GM21528 (cell line): ENCODE results near the gene MARCHF9.
"Not testable (repeated sequence)": the region's sequence is repeated elsewhere in the genome, so short reads cannot be mapped to it uniquely, and the experiment has no call there.

Source experiments
- ATAC-seq: cut with Tn5 transposase; IDR thresholded peaks from one replicate; pipeline ENCODE4 v1.9.1; 2021; ENCODE audit warnings: mild to moderate bottlenecking, moderate library complexity; ENCODE audit not compliant: unreplicated experiment, low FRiP score

MARCHF9 gene

DNA sequence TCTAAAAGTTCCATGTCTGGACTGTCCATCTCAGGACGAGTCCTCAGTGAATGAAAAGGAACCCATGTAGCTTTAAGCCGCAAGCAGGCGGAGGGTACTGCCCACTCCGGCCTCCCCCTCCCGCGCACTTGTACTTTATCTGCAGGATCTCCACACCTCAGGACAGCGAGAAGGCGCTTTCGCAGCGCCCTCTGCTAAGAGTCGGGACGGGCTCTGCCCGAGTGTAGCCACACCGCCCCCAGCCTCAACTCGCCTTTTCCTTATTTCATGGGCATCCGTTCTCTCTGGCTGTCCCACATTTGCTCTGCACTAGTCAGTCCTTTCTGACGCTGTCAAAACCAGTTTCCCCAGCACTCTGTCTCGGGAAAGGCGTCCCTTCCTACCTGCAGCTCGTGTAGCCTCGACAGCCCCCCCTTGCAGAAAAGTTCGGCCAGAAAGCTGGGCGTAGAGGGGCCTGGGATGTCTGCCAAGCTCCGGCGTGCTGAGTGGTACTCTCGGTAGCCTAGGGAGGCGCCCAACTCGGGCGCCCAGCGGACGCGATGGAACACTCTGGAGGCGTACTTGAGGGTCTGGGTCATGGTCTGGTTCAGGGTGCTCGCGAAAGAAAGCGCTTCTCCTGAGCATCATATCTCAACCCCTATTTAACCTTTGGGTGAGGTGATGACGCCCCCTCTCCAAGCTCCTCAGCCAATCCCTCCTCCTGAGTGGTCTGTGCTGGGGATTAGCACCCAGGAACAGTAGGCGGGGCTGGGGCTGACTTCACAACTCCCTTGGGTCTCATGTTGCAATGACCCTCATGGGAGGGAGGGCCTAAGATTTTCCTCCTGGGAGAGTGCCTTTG lies 11.8 kb downstream of the MARCHF9 start, which contains the start of gene CYP27B1:
Gene CYP27B1 (minus strand): TSS at position 615 of the 841 bp plus-strand sequence. CDS start 37 bp downstream, at position 578.
- ATAC-seq: no peak

DNA sequence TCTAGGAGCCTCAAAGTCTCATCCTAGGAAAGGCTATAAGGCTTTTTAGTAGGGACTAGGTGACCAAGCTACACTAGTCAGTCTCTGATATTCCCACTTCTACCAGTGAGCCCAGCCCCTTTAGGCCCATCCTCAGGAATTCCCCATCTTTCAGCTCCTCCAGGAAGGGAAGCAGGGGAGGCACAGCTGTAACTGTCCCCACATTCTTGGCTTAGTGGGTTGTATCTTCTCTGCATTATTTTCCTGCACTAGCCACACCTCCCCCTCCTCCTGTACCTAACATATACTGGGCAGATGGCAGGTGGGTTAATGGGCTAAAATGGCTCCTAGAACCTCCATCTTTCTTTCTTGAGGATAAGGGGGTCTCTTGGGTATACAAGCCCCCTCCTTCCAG lies 12.4 kb downstream of the MARCHF9 start:
- ATAC-seq: no peak

DNA sequence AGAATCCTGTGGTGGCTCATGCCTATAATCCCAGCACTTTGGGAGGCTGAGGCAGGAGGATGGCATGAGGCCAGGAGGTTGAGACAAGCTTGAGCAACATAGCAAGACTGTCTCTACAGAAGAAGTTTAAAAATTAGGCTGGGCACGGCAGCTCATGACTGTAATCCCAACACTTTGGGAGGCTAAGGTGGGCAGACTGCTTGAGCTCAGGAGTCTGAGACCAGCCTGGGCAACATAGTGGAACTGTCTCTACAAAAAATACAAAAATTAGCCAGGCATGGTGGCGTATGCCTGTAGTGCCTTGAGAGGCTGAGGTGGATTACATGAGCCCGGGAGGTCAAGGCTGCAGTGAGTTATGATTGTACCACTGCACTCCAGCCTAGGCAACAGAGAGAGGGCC lies 13.0 kb downstream of the MARCHF9 start:
- no peak for ATAC-seq

DNA sequence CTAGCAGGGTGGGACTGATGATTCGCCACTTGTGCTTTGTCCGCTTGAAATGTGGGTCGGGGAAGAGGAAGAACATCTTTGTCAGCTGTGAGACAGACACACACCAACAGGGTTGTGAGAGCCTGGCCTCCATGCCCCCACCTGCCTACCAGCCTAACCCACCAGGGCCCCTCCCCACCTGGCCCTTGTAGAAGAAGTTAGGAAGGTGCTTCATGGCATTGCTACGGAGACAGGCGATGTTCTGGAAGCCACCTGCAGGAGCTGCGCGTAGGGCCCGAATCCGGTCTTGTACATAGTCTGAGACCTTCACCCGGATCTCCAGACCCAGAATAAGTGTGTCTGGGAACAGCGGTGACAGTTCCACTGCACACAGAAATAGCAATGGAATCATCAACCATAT lies 14.7 kb downstream of the MARCHF9 start:
- no peak for ATAC-seq

DNA sequence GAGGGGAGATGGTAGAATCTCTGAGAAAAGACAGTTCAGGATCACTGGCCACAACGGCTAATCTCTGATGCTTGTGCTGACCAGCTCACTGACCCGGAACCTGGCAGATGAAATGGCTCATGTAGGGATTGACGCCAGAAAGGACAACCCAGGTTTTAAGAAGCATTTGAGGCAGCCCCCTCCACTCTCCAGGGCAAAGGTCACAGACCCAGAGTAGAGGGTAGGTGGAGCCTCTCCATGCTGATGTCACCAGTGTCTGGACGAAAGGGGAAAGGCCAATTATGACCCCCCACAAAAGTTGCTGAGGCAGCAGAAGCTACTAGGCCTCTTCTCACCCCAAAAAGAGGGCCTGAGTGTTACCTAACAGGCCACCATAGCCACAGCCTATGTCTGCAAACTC lies 15.8 kb downstream of the MARCHF9 start:
- no peak for ATAC-seq

DNA sequence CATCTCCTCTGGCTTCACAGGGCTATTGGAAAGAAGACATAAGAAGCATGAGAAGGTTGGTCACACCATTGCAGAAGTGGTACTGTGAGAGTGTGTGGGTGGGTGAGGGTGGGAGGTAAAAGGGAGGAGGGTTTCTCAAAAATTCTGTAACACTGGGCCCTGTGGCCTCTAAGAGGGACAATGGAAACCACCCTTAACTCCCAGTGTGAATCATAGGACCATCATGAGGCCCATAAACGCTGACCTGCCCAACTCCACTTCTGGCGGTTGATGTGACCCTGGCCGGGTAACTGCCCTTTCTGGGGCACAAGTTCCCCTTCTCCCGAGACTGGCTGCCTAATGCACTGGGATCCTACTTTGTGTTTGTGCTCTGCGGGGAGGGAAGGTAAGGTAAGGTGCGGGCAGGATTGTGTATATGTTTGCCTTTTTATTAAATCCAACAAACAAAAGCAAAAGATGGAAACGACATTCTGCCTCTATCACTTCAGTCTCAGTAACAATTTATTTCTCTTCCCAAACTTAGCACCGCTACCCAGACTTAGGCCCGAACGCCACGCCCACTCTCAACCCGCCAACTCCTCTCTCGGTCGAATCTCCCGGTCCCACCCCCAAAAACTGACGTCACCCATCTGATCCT lies 16.5 kb downstream of the MARCHF9 start:
- ATAC-seq: peak; percentile 73

DNA sequence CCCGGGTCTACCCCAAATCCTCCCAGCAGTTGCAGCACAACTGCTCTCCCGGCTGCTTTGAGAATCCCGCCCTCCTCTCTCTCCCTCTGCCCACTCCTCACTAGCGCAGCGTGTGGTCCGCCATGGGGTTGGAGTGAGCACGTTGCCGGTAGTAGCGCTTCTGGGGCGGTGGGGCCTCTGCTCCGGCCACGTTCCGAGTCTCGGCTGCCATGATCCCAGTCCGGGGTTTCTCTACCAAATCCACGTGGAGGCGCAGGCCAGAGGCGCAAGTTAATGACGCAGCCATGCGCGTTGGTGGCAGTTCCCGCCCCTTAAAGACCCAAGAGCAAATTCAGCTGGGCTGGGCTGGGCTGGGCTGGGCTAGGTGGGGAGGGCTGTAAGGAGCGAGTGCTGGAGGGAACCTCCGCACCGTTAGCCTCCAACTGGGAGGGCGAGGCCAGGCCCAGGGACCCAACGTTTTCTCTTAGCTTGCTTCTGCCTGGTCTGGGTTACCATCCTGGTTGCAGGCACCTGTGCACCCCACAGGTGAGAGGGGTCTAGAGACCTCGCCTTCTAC lies 17.0 kb downstream of the MARCHF9 start, which contains the start of gene METTL1:
Gene METTL1 (minus strand): TSS at position 233 of the 556 bp plus-strand sequence. CDS start 22 bp downstream, at position 211.
- ATAC-seq: peak; percentile 77

DNA sequence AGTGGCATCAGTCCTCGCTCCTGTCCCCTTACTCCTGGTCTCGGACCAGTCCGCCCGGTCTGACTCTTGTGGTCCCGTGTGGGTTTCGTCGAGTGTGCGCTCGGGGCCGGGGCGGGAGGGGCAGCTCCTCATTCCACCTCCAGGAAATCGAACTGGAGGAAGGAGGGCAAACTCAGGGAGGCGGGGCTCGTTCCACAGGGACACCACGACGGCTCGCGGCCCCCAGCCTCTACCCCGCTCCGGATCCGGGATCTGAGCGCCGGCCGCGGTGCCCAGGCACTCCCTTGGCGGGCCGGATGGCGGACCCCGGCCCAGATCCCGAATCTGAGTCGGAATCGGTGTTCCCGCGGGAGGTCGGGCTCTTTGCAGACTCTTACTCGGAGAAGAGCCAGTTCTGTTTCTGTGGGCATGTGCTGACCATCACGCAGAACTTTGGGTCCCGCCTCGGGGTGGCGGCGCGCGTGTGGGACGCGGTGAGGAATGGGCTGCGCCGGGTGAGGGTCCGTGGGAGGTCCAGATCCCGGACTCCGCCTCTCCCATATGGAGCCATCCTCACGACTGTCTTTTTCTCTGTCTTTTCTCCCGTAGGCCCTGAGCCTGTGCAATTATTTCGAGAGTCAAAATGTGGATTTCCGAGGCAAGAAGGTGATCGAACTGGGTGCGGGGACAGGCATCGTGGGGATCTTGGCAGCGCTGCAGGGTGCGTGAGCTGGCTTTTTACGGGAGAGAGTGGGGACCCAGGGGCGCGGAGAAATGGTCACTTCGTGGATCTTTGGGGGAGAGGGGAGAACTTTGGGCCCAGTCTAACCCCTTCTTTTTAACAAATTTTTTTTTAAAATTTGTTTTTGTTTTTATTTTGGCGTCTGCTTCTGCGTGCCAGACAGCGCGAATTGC lies 17.8 kb downstream of the MARCHF9 start, which contains the start of gene EEF1AKMT3:
Gene EEF1AKMT3 (plus strand): TSS at position 186 of the 894 bp plus-strand sequence. CDS start 111 bp downstream, at position 297.
- ATAC-seq: peak; percentile 24

DNA sequence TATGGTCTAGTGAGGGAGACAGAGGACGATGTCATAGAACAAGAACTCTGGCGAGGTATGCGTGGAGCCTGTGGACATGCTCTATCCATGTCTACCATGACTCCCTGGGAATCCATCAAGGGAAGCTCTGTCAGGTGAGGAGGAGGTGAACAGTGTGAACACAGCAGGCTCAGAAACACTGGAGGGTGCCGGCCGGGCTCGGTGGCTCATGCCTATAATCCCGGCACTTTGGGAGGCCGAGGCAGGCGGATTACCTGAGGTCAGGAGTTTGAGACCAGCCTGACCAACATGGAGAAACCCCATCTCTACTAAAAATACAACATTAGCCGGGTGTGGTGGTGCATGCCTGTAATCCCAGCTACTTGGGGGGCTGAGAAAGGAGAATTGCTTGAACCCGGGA lies 19.7 kb downstream of the MARCHF9 start:
- not testable (repeated sequence) for ATAC-seq

DNA sequence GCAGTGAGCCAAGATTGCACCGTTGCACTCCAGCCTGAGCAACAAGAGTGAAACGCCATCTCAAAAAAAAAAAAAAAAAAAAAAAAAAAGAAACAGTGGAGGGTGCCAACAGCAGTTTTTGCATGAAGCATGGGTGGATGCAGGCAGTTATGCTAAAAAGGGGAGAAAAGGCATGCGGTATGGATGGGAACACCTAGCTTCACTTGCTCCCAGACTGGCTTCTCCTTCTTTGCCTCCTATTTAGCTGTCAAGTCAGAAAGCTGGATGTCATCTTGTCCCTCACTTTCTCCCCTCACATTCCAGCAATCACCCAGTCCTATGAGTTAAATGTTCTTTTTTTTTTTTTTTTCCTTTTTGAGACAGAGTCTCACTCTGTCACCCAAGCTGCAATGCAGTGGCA lies 20.1 kb downstream of the MARCHF9 start:
- no peak for ATAC-seq

DNA sequence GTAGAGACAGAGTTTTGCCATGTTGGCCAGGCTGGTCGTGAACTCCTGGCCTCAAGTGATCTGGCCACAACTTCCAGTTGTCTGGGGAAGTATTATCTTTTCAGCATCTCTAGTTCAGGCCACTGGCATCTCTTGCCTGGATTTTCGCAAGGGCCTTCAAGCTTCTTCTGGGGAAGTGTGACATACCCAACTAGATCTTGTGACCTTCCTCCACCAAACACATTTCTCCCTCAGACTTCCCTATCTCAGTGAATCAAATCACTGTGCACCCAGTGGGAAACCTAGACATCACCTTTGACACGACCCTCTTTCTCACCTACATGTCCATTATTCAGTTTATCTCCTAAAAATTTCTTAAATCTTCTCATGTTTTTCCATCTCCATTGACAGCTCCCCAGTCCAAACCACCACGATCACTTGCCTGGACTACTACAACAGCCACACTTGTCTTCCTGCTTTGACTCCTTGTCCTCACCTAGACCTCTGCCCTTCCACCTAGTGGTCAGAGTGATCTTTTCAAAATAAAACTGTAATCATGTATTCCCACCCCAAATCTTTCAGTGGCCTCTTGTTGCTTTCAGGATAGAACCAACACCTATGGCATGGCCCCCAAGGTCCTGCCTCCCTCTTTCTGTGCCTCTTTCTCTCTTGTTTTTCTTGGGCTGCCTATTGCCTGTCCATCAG lies 20.8 kb downstream of the MARCHF9 start:
- ATAC-seq: no peak

DNA sequence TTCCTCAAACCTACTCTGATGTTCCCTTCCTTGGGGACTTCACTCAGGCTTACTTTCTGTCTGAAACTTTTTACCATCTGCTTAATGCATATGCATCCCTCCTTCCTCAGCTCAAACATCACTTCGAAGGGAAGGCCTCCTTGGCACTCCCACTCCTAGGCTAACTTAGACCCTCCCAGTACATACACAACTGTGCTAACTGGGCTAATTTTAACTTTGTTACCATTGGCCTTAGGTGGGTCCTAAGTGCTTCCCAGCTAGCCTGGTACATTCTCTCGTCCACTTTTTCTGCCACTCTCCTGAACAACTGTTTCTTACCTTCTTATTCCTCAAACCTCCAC lies 21.3 kb downstream of the MARCHF9 start:
- ATAC-seq: no peak

DNA sequence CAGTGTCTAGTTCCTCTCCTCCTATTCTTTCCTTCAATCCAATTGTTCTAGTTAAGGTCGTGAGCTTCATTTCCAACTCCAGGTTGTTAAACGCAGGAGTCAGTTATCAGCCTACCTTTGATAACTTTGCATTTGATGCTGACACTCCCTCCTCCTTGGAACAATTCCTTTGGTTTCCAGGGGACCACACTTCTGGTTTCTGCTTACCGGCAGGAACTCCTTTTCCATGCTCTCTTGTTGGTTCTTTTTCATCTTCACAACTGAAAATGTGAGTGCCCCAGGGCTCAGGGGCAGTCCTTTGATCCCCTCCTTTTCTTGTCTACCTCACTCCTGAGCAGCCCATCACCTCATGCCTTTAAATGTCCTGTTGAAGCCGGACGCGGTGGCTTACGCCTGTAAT lies 22.5 kb downstream of the MARCHF9 start:
- no peak for ATAC-seq

DNA sequence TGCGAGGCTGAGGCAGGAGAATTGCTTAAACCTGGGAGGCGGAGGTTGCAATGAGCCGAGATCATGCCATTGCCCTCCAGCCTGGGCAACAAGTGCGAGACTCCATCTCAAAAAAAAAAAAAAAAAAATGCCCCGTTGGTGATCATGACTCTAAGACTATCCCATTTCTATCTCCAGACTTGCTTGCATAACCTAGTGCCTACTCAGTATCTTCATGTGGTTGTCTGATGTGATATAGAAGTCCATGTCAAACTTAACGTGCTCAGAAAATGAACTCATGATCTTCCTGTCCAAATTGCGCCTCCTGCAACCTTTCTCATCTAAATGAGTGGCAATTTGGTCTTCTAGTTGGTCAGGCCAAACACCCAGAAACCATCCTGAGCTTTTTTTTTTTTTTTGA lies 23.0 kb downstream of the MARCHF9 start:
- no peak for ATAC-seq

DNA sequence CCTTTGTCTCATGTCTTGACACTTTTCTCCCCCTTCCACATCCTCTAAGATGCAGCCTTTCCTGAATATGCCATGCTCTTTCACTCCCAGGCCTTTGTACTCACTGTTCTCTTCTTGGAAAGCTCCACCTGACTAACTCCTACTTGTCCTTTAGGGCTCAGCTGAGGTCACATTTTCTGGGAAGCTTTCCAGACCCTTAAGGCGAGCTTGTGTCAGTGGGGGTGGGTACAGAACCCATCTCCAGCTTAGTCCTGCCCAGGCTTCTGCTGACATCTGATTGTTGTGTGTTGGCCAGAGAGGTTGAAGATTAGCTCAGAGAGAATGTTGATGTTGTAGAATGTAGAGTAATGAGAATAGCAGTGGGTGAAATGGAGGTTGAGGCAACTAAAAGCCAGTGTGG lies 24.8 kb downstream of the MARCHF9 start:
- no peak for ATAC-seq

DNA sequence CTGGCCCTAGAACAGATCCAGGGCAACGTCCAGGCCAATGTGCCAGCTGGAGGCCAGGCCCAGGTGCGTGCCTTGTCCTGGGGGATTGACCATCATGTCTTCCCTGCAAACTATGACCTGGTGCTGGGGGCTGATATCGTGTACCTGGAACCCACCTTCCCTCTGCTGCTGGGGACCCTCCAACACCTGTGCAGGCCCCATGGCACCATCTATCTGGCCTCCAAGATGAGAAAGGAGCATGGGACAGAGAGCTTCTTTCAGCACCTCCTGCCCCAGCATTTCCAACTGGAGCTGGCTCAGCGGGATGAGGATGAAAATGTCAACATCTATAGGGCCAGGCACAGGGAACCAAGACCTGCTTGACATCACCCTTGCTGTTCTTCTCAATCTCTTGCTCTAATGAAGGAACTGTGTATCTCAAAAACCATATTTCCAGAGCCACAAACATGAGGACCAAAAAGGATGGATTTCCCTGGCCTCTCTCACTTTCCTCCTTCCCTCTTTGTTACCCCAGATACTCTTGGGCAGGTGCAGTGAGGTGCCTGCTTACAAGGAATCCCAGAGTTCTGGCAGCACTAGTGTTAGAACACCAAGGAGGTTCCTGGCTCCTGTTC lies 25.5 kb downstream of the MARCHF9 start:
- ATAC-seq: no peak

DNA sequence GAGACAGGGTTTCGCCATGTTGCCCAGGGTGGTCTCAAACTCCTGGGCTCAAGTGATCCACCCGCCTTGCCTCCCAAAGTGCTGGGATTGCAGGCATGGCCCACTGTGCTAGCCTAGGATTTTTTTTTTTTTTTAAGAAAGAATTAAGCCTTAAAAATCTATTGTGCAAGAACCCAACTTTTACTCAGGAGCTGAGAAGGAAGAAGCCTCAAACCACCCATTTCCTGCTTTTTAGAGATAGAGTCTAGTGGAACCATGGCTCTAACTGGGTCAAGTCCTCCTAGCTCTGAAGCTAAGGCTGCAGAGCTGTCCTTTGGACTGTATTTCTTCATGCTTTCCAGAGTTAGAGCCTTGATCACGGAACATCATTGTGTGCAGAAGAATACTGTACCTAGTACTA lies 26.3 kb downstream of the MARCHF9 start:
- no peak for ATAC-seq

DNA sequence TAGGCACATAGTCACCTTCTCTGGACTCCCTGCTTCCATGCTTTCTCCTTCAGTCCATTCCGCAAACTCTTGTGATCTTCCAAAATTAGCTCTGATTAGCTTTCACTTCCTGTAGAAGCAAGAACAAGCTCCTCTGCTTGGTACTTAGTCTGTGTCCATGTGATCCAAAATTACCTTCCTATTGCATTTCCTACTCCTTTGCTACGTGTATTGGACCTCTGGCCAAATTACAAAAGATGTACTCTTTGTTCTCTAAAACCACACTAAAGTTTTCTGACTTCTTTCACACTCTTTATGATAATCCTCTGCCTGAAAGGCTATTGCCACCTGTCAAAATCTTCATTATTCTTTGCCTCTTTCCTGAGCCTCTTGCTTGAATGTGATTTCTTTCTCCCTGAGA lies 26.9 kb downstream of the MARCHF9 start:
- ATAC-seq: no peak

DNA sequence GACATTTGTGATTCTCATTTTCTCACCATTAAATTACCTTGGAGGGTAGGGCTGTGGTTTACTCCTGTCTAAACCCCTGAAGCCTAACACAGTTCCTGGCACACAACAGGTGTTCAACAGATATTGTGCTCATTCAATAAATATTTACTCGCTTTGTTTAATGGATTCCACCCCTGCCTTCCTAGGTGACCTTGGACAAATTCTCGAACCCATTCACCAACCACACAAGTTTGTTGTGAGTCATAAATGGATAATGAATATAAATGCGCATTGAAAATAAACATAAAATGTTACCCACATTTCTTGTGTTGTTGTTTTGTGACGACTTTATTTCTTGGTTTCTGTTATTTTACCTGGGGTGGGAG lies 27.3 kb downstream of the MARCHF9 start:
- peak; percentile 14 for ATAC-seq
